OCI-LY7 (cell line): ENCODE data around the gene EP400. TPM values are rescaled to one million over a fixed set of nuclear protein-coding genes. Genes with fewer than 3 reads are reported as not detected.
"Not testable (repeated sequence)": the region's sequence is repeated elsewhere in the genome, so short reads cannot be mapped to it uniquely, and the experiment has no call there.

ENCODE experiments used
- BruUV-seq: library from RNA; stranded (reverse); fragments of 400-500 nt; replicated peaks from 2 replicates; lab custom pipeline; 2021; lab: Mats Ljungman, UMichigan
- CTCF ChIA-PET: fragments of 300-600 bp; sonication (Branson Sonifier 250); formaldehyde crosslinking; loops from one replicate; lab custom pipeline; 2022; ENCODE audit warnings: antibody characterized with exemption; ENCODE audit not compliant: unreplicated experiment; lab: Charles Lee
- POLR2A ChIA-PET: fragments of 300-600 bp; sonication (Branson Sonifier 250); formaldehyde crosslinking; loops from one replicate; lab custom pipeline; 2022; ENCODE audit warnings: antibody characterized with exemption; lab: Charles Lee
- DNase-seq: peaks from one replicate; pipeline ENCODE4 v3.0.0-alpha.2; 2015; ENCODE audit warnings: low spot score
- H2AFZ ChIP-seq: fragments of 200-600 bp; sonication (generic), shearing (Covaris generic); 2 replicates; pipeline ENCODE4 v1.6.1; 2014; ENCODE audit warnings: mild to moderate bottlenecking, antibody characterized with exemption, low read length, moderate library complexity
- H3K27ac ChIP-seq: fragments of 200-600 bp; sonication (generic); 2 replicates; pipeline ENCODE4 v1.5.1; 2014; ENCODE audit warnings: mixed run types, low read depth, mild to moderate bottlenecking, moderate library complexity, low read length, inconsistent platforms; ENCODE audit not compliant: poor library complexity, severe bottlenecking
- H3K36me3 ChIP-seq: fragments of 200-600 bp; sonication (generic); 2 replicates; pipeline ENCODE4 v1.6.1; 2014; ENCODE audit warnings: mild to moderate bottlenecking, antibody characterized with exemption, low read length, moderate library complexity, mixed read lengths; ENCODE audit not compliant: insufficient read depth
- H3K4me1 ChIP-seq: fragments of 200-600 bp; sonication (generic); 2 replicates; pipeline ENCODE4 v1.5.1; 2014; ENCODE audit warnings: mild to moderate bottlenecking, low read length; ENCODE audit not compliant: insufficient read depth, poor library complexity, severe bottlenecking
- H3K4me2 ChIP-seq: fragments of 200-600 bp; sonication (generic); 2 replicates; pipeline ENCODE4 v1.6.1; 2014; ENCODE audit warnings: mild to moderate bottlenecking, low read length
- H3K4me3 ChIP-seq: fragments of 200-600 bp; sonication (generic); 2 replicates; pipeline ENCODE4 v1.5.1; 2014; ENCODE audit warnings: mild to moderate bottlenecking, low read depth, low read length; ENCODE audit not compliant: poor library complexity, severe bottlenecking
- H3K79me2 ChIP-seq: fragments of 200-600 bp; sonication (generic); 2 replicates; pipeline ENCODE4 v1.6.1; 2016; ENCODE audit warnings: low read depth, mild to moderate bottlenecking, low read length, moderate library complexity, mixed read lengths; ENCODE audit not compliant: insufficient read depth
- H3K9me2 ChIP-seq: fragments of 200-600 bp; sonication (generic); 2 replicates; pipeline ENCODE4 v1.6.1; 2016; ENCODE audit warnings: mild to moderate bottlenecking, low read length, mixed read lengths; ENCODE audit not compliant: insufficient read depth
- H3K9me3 ChIP-seq: fragments of 200-600 bp; sonication (generic); 2 replicates; pipeline ENCODE4 v1.6.1; 2014; ENCODE audit warnings: mild to moderate bottlenecking, mixed run types, low read length, mixed read lengths
- H4K20me1 ChIP-seq: fragments of 200-600 bp; sonication (generic); 2 replicates; pipeline ENCODE4 v1.6.1; 2014; ENCODE audit warnings: mild to moderate bottlenecking, antibody characterized with exemption, low read length, moderate library complexity, mixed read lengths; ENCODE audit not compliant: insufficient read depth
- CTCF ChIP-seq: fragments of 200-600 bp; sonication (generic); conservative IDR thresholded peaks from 2 replicates; pipeline ENCODE4 v1.5.1; 2014; ENCODE audit warnings: mild to moderate bottlenecking, antibody characterized with exemption, low read length, moderate library complexity, mixed read lengths
- EZH2phosphoT487 ChIP-seq: fragments of 200-600 bp; sonication (generic); IDR thresholded peaks from 2 replicates; pipeline ENCODE4 v1.6.1; 2018; ENCODE audit warnings: low read depth, borderline replicate concordance, mild to moderate bottlenecking, mixed run types, antibody characterized with exemption, low read length, moderate library complexity, mixed read lengths
- intact Hi-C: fragments of 100-400 bp; cut with micrococcal nuclease; formaldehyde crosslinking; loops from one replicate; pipeline ENCODE4 v1.10.0; 2022; ENCODE audit not compliant: unreplicated experiment
- total RNA-seq, 2 experiments: library from RNA; depleted of rRNA in 1 of 2; stranded (reverse); fragments of >200 nt in 1 of 2; shearing (Covaris generic) in 1 of 2; gene quantifications; 2 replicates each; pipeline ENCODE4 v1.2.3, GENCODE V29; 2014 to 2022

EP400 gene
- total RNA-seq, 2 experiments from 2014 or later, result 20.7 to 56.2 TPM

- Histone ChIP-seq H4K20me1 (no peaks in the 10 kb centered on the region), H3K9me3 (no peaks in the 10 kb centered on the region), H3K36me3 (peaks cover 75% of the 10 kb centered on the region), H3K79me2 (peaks cover 6% of the 10 kb centered on the region; the same call in 1 of the 2 replicates), H3K4me1 (no peaks in the 10 kb centered on the region), H3K4me3 (no peak overlapping the region), H3K9me2 (no peaks in the 10 kb centered on the region), H3K4me2 (no peak overlapping the region), H3K27ac (no peak overlapping the region), H2AFZ (no peak overlapping the region)
- CTCF ChIA-PET, result no interaction called here
- POLR2A ChIA-PET, result interaction anchor here (0.6 kb wide), 1 partner anchor 27 kb away, joined by 4 read pairs; no protein-coding TSS in a partner anchor
- no peak for TF ChIP-seq CTCF
- no peak for TF ChIP-seq EZH2phosphoT487
- no TSS peak for BruUV-seq
- intact Hi-C loops, result no loop called here
- DNase-seq, result no peak
These were observed 33.3 kb downstream of the EP400 start for GRCh38 chr12:131983026-131983425.

GRCh38 chr12:131983554-131983953 lies 33.8 kb downstream of the EP400 start:
- ChIA-PET POLR2A (interaction anchor here (0.6 kb wide), 1 partner anchor 26 kb away, joined by 4 read pairs; no protein-coding TSS in a partner anchor), CTCF (no interaction called here)
- no peak for DNase-seq
- intact Hi-C loops, result no loop called here
- no peaks in the 10 kb centered on the region for H3K4me1 ChIP-seq
- H3K36me3 ChIP-seq, result peaks cover 79% of the 10 kb centered on the region
- H3K9me2 ChIP-seq, result no peaks in the 10 kb centered on the region
- H3K79me2 ChIP-seq, result peaks cover 2% of the 10 kb centered on the region; the same call in 1 of the 2 replicates
- H3K27ac ChIP-seq, result no peak overlapping the region
- H3K9me3 ChIP-seq, result no peaks in the 10 kb centered on the region
- H3K4me2 ChIP-seq, result no peak overlapping the region
- no peak overlapping the region for H3K4me3 ChIP-seq
- no peak overlapping the region for H2AFZ ChIP-seq
- TF ChIP-seq EZH2phosphoT487 (no peak), CTCF (no peak)
- no TSS peak for BruUV-seq
- no peaks in the 10 kb centered on the region for H4K20me1 ChIP-seq

DNA sequence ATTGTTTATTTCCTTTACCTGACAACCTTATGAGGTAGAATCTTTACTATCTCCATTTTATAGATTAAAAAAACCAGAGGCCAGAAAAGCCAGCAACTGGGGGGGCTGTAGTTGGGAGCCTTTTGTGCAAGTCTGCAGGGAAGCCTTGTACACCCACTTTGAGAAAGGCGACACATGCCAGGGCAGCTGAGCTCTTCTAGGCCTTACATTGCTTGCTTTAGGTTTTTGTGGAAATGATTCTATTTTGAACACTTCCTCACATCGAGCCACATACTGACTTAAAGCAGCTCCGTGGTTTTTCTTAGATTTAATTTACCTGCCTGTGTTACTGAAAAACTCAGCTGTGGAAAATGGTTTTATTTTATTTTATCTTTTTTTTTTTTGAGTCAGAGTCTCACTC lies 34.6 kb downstream of the EP400 start:
- no peaks in the 10 kb centered on the region for H3K4me1 ChIP-seq
- no peaks in the 10 kb centered on the region for H3K9me2 ChIP-seq
- no peak overlapping the region for H3K27ac ChIP-seq
- H3K79me2 ChIP-seq, result no peaks in the 10 kb centered on the region
- no peak for TF ChIP-seq CTCF
- no peak for TF ChIP-seq EZH2phosphoT487
- peaks cover 86% of the 10 kb centered on the region for H3K36me3 ChIP-seq
- no peak for DNase-seq
- no peak overlapping the region for H3K4me2 ChIP-seq
- no peak overlapping the region for H2AFZ ChIP-seq
- POLR2A ChIA-PET, result no interaction called here
- no peaks in the 10 kb centered on the region for H3K9me3 ChIP-seq
- intact Hi-C loops, result no loop called here
- no peaks in the 10 kb centered on the region for H4K20me1 ChIP-seq
- no TSS peak for BruUV-seq
- H3K4me3 ChIP-seq, result no peak overlapping the region
- CTCF ChIA-PET, result no interaction called here

DNA sequence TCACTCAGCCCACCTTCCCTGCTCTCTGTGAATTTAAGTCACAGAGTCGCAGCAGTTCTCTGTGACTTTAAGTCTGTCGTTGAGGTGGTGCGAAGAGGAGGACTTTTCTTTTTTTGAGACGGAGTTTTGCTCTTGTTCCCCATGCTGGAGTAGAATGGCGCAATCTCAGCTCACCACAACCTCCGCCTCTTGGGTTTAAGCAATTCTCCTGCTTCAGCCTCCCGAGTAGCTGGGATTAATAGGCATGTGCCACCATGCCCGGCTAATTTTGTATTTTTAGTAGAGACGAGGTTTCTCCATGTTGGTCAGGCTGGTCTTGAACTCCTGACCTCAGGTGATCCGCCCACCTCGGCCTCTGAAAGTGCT lies 35.8 kb downstream of the EP400 start:
- H3K9me3 ChIP-seq, H3K27ac ChIP-seq, BruUV-seq, CTCF ChIA-PET, H3K4me1 ChIP-seq, H3K4me2 ChIP-seq, H3K9me2 ChIP-seq, H3K79me2 ChIP-seq, intact Hi-C loops, H2AFZ ChIP-seq, H4K20me1 ChIP-seq, DNase-seq, H3K4me3 ChIP-seq: not testable (repeated sequence)
- H3K36me3 ChIP-seq, result peaks cover 88% of the 10 kb centered on the region
- POLR2A ChIA-PET, result interaction anchor here (1.3 kb wide), 1 partner anchor 23 kb away, joined by 4 read pairs; no protein-coding TSS in a partner anchor
